OCI-M2 (cell line): ENCODE measurements around the gene HNRNPM.

Source experiments
- DNase-seq: peaks from one replicate; lab custom pipeline; 2025; ENCODE audit not compliant: unreplicated experiment; lab: John Stamatoyannopoulos, UW

Gene HNRNPM

DNA sequence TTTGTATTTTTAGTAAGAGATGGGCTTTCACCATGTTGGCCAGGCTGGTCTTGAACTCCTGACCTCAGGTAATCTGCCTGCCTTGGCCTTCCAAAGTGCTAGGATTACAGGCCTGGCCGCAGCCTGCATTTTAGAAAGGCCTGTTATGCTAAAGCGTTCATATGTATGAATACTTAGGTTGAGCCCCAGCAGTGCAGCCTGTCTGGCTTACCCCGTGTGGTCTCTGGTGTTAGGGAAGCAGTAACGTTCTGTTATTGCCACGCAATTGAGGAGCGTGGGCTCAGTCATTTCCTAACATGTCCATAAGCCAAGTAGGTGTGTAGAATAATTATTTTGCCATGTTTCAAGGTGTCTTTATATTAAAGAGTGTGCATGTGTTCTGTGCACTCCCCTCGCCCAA, 14.3 kb downstream of the HNRNPM start:
- DNase-seq = no peak

- DNase-seq = no peak
Observed at GRCh38 chr19:8459520-8460270, 14.9 kb downstream of the HNRNPM start.

DNA sequence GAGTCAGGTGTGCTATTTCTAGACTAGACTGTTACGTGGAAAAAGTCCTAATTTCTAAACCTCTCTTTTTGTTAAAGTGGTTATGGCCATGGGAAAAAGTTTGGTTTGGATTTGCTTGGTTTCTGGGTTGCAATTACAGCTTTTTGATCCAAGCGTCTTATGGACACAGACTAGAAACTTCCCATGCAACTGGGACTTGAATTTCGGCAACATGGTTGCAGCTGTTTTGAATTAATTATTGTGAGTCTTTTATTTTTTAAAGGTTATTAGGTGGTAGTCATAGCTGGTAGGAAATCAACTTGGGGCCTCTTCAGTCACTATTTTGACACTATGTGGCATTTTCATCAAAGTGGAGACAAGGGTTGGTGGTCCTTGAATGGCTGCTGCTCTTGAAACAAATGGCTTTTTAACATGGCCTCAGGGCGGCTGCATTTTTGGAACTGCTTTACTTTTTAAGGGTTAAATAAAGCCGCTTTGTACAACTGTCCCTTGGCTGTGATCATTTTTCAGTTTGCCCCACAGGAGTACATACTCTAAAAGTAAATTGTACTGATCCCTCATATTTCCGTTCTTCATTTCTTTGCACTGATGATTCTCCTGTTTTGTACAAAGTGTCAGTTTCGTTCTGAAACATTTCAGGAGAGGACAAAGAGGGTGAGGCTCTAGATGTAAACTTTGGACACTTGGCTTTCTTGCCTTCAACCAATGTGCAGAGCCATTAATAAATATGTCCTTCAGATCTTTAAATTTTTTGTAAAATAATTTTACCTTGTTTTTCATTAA, 15.9 kb downstream of the HNRNPM start:
- no peak for DNase-seq

DNA sequence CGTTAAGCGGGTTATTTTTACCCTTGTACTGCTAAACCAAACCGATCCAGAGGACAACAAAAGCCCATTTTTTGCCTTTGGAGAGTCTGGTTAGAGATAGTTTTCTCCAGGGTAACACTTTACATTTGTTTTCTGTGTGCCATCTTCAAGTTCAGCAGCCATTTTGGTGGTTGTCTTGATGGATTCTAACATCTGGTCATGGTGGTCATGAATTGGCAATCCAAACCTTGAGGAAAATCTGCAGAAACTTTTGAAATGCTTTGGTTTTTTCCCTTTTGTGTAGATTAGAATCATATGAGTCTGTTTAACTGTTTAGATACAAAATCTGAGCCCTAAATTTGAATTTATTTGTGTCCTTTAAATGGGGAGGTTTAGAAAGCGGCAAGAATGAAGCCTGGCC, 16.6 kb downstream of the HNRNPM start:
- DNase-seq = no peak

DNA sequence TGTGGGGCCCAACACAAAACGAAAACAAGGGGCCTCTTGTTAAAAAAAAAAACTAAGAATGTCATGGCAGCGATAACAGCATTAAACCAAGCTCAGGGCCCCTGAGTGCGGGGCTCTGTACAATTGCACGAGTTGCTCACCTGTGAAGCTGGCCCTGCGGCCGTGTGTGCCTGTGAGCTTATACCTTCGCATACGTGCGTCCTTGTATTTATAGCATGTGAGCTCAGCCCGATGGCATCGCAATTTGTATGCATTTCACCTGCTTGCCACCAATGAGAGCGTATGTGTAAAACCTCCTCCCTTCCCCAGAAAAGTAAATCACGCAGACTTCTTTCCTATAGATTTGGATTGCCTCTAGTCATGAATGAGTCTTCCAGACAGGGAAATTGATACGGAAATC, 17.1 kb downstream of the HNRNPM start:
- no peak for DNase-seq

DNA sequence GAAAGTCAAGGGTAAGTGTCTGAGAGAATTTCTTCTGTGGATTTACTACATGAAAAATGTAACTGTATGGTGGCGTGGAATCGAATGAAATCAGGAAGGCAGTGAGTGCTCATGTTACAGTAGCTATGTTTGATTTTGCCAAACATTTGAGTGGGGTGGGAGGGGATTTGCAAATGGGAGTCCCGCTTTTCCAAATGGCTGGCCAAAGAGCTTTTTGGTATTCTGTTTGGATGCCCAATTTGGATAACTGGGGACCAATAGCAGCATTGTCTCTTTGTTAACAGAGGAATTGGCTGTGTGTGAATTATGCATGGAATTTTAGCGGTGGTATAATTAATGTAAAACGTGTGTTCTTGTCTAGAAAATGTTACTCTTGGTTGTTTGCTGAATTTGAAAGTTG, 17.8 kb downstream of the HNRNPM start:
- DNase-seq = no peak

DNA sequence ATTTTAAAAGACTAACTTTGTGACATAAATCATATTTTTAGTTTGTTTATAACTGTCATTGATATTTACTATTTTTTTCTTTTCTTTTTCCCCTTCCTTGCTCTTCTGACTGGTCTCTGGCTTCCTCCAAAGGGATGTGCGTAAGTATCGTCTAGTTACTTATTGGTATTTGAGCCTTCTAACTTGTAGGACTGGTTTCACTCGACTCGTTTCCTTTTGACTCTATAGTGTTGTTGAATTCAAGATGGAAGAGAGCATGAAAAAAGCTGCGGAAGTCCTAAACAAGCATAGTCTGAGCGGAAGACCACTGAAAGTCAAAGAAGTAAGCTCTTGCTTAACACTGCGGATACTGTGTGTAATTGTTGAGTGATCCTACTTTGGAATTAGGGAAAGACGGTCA, 18.6 kb downstream of the HNRNPM start:
- DNase-seq = no peak

- DNase-seq = no peak
Observed at GRCh38 chr19:8466018-8466417, 21.2 kb downstream of the HNRNPM start.

DNA sequence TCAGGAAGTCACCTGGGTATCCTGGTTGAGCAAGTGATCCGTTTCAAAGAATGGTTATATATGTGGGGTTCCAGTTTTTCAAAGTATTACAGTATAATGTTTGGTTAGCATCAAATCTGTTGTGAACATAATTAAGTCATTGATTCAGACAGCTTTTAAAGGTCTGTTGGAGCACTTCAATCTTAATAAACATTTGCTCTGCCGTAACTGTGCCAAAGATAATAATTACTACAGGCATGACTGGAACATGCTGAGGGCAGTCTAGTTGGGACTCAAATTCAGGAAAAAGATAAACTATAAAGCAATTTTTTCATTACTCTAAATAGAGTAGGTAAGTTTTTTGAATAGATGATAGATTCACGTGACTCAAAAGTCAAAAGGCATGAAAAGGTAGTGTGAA, 23.3 kb downstream of the HNRNPM start:
- DNase-seq = no peak

DNA sequence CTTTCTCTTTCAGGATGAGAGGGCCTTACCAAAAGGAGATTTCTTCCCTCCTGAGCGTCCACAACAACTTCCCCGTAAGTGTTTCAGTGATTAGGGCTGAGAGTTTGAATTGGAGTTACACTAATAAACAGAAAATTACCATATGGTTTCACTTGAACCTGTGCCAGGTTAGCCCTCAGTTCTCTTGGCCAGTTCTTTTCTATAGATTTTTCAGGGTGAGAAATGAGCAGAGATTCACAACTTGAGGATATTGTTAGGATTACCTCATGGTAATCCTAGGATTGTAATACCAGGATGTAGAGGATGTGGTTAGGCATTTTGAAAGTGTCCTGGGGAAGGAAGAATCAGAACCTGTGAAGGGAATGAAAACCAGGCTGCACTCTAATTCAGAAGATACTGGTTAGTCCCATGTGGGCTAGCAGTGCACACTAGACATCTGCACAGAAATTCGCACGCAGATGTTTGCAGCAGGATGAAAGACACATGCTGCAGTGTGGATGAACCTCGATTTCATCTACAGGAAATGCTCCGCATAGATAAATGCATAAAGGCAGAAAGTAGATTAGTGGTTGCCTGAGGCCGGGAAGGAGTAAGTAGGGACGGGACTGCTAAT, 24.1 kb downstream of the HNRNPM start:
- no peak for DNase-seq

GRCh38 chr19:8469613-8470368, 25.0 kb downstream of the HNRNPM start:
- DNase-seq = no peak

DNA sequence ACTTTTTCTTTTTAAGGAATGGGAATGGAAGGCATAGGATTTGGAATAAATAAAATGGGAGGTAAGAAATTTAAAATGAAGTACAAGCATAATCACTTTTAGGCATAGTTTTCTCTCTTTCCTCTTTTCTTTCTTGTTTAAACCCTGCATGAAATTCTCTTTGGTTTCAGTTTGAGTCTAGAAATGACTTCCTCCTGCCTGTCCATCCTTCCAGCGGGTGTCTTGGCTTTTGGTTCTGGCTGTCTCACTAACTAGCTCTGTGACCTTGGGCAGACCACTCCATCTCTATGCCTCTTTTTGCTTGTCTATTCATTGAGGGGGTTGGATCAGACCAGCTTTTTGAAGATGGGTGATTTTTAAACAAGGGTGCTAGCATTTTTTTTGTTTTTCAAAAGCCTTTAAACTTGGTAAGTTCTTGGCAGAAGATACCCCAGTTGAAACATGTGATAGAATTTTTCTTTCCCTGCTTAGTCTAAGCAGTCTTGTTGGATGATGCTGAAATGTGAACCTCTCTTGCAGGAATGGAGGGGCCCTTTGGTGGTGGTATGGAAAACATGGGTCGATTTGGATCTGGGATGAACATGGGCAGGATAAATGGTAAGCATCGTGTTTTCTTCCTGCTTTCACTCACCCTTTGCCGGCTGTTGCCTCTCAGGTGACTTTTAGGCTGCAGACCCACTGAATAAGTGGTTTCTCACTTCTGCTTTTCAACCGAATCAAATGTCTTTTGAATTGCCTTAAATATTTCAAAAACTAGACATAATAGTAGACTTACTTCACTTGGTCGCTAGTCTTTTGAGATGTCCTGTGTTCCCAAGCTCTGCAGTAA, 29.1 kb downstream of the HNRNPM start:
- DNase-seq = no peak

GRCh38 chr19:8475005-8475404, 30.2 kb downstream of the HNRNPM start:
- no peak for DNase-seq

DNA sequence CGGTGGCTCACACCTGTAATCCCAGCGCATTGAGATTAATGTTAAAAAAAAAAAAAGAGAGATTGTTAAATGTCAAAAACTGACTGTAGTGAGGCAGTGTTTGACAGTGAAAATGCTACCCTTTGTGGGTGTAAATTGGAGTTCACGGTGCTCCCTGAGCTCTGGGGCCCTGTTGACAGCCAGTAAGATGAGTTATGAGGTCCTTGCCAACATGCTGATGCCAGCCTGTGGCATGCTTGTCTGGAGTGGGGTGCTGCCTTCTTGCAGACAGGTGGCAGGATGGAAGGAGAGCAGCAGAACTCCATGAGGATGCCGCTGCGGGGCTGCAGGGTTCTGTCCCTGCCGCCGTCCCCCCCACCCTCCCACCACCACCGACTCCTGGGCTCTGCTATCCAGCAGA, 31.7 kb downstream of the HNRNPM start:
- no peak for DNase-seq

DNA sequence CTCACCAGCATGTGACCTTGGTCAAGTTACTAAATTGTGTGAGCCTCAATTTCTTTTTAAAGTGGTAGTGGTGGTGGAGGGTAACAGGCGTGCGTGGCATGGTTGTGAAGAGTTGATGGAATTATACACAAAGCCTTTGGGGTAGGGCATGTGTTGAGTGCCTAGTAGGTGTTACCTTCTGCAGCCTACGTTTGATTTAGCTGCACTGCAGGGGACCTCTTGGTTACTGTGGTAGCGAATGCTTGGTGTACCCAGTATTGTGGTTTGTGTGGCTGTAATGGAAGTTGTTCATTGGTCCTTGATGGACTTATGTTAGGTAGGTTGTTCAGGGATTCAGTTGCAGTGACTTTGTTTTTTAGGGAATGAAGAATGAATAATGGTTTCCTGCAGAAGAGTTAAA, 33.1 kb downstream of the HNRNPM start:
- DNase-seq = no peak

DNA sequence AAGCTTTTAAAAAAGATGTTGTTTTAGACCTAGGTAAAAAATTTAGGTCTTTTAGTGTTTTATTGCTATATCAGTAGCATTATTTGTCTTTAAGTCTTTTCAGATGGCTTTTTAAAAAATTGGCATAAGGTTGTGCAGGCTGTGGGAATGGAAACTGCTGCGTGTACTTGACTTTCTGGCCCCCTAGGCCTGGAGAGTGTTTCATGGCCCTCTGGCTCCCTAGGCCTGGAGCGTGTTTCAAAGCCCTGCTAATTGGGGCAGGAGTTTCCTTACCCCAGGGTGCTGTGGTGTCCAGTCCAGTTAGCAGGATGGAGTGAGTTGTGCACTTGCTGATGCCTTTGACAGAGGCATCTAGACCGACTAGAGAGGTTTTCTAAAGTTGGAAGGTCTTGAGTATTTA, 33.8 kb downstream of the HNRNPM start:
- DNase-seq = no peak

DNA sequence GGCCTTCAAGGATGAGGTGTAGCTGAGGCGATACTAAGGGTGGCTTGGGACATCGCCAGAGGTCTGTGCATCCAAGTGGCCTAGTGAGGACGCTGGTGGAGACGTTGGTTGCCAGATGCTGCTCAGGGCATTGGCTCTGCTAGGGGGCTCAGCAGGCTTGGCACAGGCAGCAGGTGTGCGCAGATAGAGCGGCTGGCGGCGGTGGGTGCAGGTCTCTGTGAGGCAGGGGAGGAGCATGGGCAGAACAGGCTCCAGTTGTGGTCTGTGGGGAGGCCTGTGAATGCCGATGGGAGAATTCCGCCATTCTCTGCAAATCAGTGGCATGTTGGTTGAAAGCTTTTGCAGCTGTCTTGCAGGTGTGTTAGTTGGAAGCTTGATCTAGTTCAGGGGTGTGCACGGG, 36.4 kb downstream of the HNRNPM start:
- no peak for DNase-seq

DNA sequence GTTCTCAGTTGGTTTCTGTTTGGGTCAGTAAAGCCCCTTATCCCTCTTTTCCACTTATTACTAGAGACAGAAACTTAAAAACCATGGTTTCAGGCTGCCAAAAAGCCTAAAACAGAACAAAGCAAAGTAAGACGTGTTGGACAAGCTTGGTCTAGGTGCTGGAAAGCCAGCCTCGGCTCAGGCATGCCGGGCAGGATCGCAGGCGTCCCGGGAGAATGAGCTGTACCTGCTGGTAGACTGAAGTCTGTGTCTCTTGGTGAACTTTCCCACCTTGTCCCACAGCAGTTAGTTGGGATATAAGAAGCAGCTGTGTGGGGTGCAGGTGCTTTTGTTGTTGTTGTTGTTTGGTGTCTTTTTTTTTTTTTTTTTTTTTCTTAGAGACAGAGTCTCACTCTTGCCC, 36.8 kb downstream of the HNRNPM start:
- no peak for DNase-seq

DNA sequence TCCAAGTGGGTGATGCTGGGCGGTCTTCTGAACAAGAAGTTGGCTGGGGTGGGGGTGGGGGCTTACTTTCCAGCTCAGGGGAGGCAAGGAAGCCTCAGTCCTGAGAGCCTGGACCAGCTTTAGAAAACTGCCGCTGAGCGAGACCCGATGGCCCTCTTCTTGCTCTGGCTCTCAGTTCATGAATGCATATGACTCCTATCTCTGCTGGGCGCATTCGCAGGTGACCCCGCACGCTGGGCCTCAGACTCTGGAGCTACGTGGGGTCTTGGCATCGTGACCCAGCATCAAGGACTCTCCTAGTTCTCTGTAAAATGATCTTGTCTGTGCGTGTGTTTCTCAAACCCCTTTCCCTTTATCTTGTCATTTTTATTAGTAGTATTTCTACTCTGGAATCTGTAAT, 37.9 kb downstream of the HNRNPM start:
- no peak for DNase-seq

- no peak for DNase-seq
Observed at GRCh38 chr19:8483165-8483564, 38.4 kb downstream of the HNRNPM start.
